ENCODE data around the gene SKIC8. TPM values are rescaled to one million over a fixed set of nuclear protein-coding genes. Genes with fewer than 3 reads are reported as not detected.

Gene SKIC8
- total and polyA plus RNA-seq, 4 experiments from 2014 or later = 43.6 to 145 (median 61.6) TPM

DNA sequence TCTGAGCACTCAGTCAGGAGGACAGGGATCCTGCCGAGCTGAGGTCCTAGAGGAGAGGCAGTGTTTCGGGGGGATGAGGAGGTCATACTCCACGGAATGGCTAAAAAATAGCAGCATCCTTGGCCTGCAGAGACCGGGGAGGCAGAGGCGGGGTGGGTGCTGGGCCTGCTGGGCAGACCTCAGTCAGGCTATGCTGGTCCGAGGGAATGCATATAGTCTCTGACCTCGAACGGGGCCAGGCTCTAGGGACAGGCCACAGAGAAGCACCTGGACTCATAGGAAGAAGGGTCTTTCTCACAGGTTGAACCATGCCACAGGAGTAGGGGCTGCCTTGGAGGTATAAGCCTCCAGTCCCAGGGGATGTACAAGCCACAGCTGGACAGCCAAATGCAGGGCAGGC, 14.0 kb upstream of the SKIC8 start:
- intact Hi-C loops (cut with micrococcal nuclease) = no loop called here
- ChIA-PET POLR2A (ENCODE audit: partially characterized antibody) (no interaction called here), CTCF (ENCODE audit: partially characterized antibody) (no interaction called here)
- no peak for DNase-seq
- no peak overlapping the region for H3K27ac ChIP-seq (ENCODE audit: low read depth, low read length)
- Mint-ChIP-seq H3K27ac (no peak overlapping the region), H3K4me1 (no peaks in the 10 kb centered on the region), H3K36me3 (no peaks in the 10 kb centered on the region), H3K9me3 (no peaks in the 10 kb centered on the region), H3K4me3 (no peak overlapping the region), H3K27me3 (peaks cover 5 to 13% of the 10 kb centered on the region in 2 donors)
- no peaks in the 10 kb centered on the region for H3K4me1 ChIP-seq (ENCODE audit: insufficient read depth, low read length)
- H3K36me3 ChIP-seq (ENCODE audit: insufficient read depth, low read length) = no peaks in the 10 kb centered on the region
- H3K4me3 ChIP-seq (ENCODE audit: low read length in 2 of 2) = no peak overlapping the region
- H3K9me3 ChIP-seq (ENCODE audit: control insufficient read depth in 1 of 2, low read length in 2 of 2) = no peaks in the 10 kb centered on the region
- H3K27me3 ChIP-seq (ENCODE audit: insufficient read depth, low read length) = no peaks in the 10 kb centered on the region

DNA sequence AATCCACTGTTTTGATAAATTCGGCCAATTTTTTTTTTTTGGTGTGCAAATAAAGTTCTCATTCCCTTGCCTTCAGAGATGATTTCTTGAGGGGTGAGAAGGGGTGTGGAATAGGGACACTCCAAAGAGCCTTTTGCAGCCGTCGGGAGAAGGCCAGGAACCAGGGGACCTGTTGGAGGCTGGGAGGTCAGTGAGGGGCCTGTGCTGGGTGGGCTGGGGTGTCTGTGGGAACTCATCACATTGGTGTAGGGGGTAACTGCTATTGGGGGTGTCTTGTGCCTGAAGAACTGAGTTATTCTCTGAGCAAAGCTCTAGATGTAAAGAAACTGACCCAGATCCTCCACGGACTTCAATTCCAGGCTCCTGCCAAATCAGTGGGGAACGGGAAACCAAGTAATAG, 13.5 kb upstream of the SKIC8 start:
- CTCF ChIA-PET (ENCODE audit: partially characterized antibody) = interaction anchor here (1.2 to 1.6 kb wide), 2 partner anchors 14 to 111 kb away, joined by 3 to 4 read pairs; partner anchors contain the start of gene SKIC8
- no peaks in the 10 kb centered on the region for H3K36me3 Mint-ChIP-seq
- no peaks in the 10 kb centered on the region for H3K36me3 ChIP-seq (ENCODE audit: insufficient read depth, low read length)
- H3K9me3 ChIP-seq (ENCODE audit: control insufficient read depth in 1 of 2, low read length in 2 of 2) = no peaks in the 10 kb centered on the region
- intact Hi-C loops (cut with micrococcal nuclease) = no loop called here
- POLR2A ChIA-PET (ENCODE audit: partially characterized antibody) = interaction anchor here (2.4 kb wide), 1 partner anchor 14 kb away, joined by 13 read pairs; the partner anchor contains the start of gene SKIC8
- no peaks in the 10 kb centered on the region for H3K4me1 ChIP-seq (ENCODE audit: insufficient read depth, low read length)
- H3K4me3 ChIP-seq (ENCODE audit: low read length in 2 of 2) = no peak overlapping the region
- H3K27me3 ChIP-seq (ENCODE audit: insufficient read depth, low read length) = no peaks in the 10 kb centered on the region
- DNase-seq = no peak
- no peak overlapping the region for H3K4me3 Mint-ChIP-seq
- no peaks in the 10 kb centered on the region for H3K4me1 Mint-ChIP-seq
- no peak overlapping the region for H3K27ac ChIP-seq (ENCODE audit: low read depth, low read length)
- peaks cover 8 to 13% of the 10 kb centered on the region in 2 donors for H3K27me3 Mint-ChIP-seq
- H3K27ac Mint-ChIP-seq = no peak overlapping the region
- no peaks in the 10 kb centered on the region for H3K9me3 Mint-ChIP-seq

DNA sequence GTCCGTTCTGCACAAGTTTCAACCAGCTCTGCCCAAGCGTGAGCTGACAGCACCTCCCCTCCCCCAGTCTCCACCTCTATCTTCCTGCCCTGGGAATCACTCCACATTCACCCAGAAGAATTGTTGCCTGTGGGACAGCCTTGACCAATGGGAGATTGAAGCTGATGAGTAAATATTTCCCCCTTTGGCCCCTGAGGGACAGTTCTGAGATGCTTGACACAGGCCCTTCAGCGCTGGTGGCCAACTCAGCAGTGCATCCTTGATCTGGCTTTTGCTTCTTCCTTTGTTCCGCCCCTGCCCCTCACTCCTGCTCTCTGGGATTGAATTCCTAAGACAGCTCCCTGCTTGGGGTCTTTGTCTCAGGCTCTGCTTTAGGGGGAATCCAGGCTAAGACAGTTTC, 13.1 kb upstream of the SKIC8 start:
- no peak for DNase-seq
- Histone ChIP-seq H3K27ac (ENCODE audit: low read depth, low read length) (no peak overlapping the region), H3K4me3 (ENCODE audit: low read length in 2 of 2) (no peak overlapping the region), H3K27me3 (ENCODE audit: insufficient read depth, low read length) (no peaks in the 10 kb centered on the region), H3K4me1 (ENCODE audit: insufficient read depth, low read length) (no peaks in the 10 kb centered on the region), H3K36me3 (ENCODE audit: insufficient read depth, low read length) (no peaks in the 10 kb centered on the region), H3K9me3 (ENCODE audit: control insufficient read depth in 1 of 2, low read length in 2 of 2) (no peaks in the 10 kb centered on the region)
- Mint-ChIP-seq H3K27me3 (peaks cover 10 to 13% of the 10 kb centered on the region in 2 donors), H3K9me3 (no peaks in the 10 kb centered on the region), H3K36me3 (no peaks in the 10 kb centered on the region), H3K4me1 (no peaks in the 10 kb centered on the region), H3K27ac (no peak overlapping the region), H3K4me3 (no peak overlapping the region)
- ChIA-PET POLR2A (ENCODE audit: partially characterized antibody) (interaction anchor here (2.4 kb wide), 1 partner anchor 13 kb away, joined by 13 read pairs; the partner anchor contains the start of gene SKIC8), CTCF (ENCODE audit: partially characterized antibody) (interaction anchor here (1.1 to 1.6 kb wide), 3 partner anchors 13 to 112 kb away, joined by 3 to 4 read pairs (median 4); partner anchors contain the start of gene SKIC8)
- intact Hi-C loops (cut with micrococcal nuclease) = no loop called here

- Mint-ChIP-seq H3K36me3 (no peaks in the 10 kb centered on the region), H3K4me3 (no peak overlapping the region), H3K4me1 (no peaks in the 10 kb centered on the region), H3K27me3 (peaks cover 10 to 13% of the 10 kb centered on the region in 2 donors), H3K27ac (no peak overlapping the region), H3K9me3 (no peaks in the 10 kb centered on the region)
- CTCF ChIA-PET (ENCODE audit: partially characterized antibody) = interaction anchor here (1.1 to 1.6 kb wide), 3 partner anchors 12 to 111 kb away, joined by 3 to 4 read pairs (median 4); partner anchors contain the start of gene SKIC8
- Histone ChIP-seq H3K27me3 (ENCODE audit: insufficient read depth, low read length) (no peaks in the 10 kb centered on the region), H3K36me3 (ENCODE audit: insufficient read depth, low read length) (no peaks in the 10 kb centered on the region), H3K4me1 (ENCODE audit: insufficient read depth, low read length) (no peaks in the 10 kb centered on the region), H3K27ac (ENCODE audit: low read depth, low read length) (no peak overlapping the region), H3K9me3 (ENCODE audit: control insufficient read depth in 1 of 2, low read length in 2 of 2) (no peaks in the 10 kb centered on the region), H3K4me3 (ENCODE audit: low read length in 2 of 2) (no peak overlapping the region)
- DNase-seq = no peak
- intact Hi-C loops (cut with micrococcal nuclease) = no loop called here
- POLR2A ChIA-PET (ENCODE audit: partially characterized antibody) = interaction anchor here (2.4 kb wide), 1 partner anchor 12 kb away, joined by 13 read pairs; the partner anchor contains the start of gene SKIC8
Observed at GRCh38 chr15:78311292-78311691, 11.9 kb upstream of the SKIC8 start.

DNA sequence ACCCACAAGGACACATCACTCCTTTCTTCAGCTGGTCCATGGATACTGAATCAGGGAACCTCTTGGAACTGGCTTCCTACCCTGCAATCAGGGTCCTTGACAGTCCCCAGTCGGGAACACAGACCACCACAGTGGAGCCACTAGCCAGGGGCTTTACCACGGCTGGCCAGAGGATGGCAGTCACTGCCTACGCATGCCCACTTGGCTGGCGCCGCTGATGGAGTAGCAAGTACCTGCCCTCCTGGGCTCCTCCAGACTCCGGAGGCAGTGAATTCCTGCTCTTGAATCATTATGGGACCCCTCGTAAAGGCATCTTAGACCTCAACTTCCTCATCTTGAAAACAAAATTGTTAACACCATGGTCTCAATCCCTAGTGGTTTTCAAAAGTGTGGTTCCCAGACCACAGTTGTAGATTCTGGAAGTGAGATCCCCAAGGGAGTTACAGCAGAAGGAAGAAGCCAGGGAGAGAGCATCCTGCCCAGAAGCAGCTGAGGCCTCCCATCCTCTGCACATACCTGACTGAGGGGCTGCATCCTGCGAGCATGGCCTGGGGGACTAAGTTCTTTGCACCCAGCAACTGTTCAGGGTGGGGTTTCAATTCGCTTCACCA, 9.1 kb upstream of the SKIC8 start:
- ChIA-PET CTCF (ENCODE audit: partially characterized antibody) (interaction anchor here (1.6 kb wide), 1 partner anchor 114 kb away, joined by 5 read pairs; no protein-coding TSS in a partner anchor), POLR2A (ENCODE audit: partially characterized antibody) (no interaction called here)
- H3K4me3 Mint-ChIP-seq = no peak overlapping the region
- Histone ChIP-seq H3K27ac (ENCODE audit: low read depth, low read length) (no peak overlapping the region), H3K4me3 (ENCODE audit: low read length in 2 of 2) (no peak overlapping the region), H3K36me3 (ENCODE audit: insufficient read depth, low read length) (no peaks in the 10 kb centered on the region), H3K4me1 (ENCODE audit: insufficient read depth, low read length) (no peaks in the 10 kb centered on the region), H3K27me3 (ENCODE audit: insufficient read depth, low read length) (no peaks in the 10 kb centered on the region), H3K9me3 (ENCODE audit: control insufficient read depth in 1 of 2, low read length in 2 of 2) (no peaks in the 10 kb centered on the region)
- H3K27ac Mint-ChIP-seq = no peak overlapping the region
- no peaks in the 10 kb centered on the region for H3K4me1 Mint-ChIP-seq
- DNase-seq = peak in 4 of 5 donors; percentile 6 to 12 (median 10)
- peaks cover 10 to 13% of the 10 kb centered on the region in 2 donors for H3K27me3 Mint-ChIP-seq
- intact Hi-C loops (cut with micrococcal nuclease) = loop anchor here (1.0 kb wide), 1 partner anchor 115 kb away; no protein-coding TSS in a partner anchor
- H3K36me3 Mint-ChIP-seq = no peaks in the 10 kb centered on the region
- H3K9me3 Mint-ChIP-seq = no peaks in the 10 kb centered on the region

GRCh38 chr15:78307976-78308375, 8.6 kb upstream of the SKIC8 start:
- H3K4me3 ChIP-seq (ENCODE audit: low read length in 2 of 2) = no peak overlapping the region
- no peaks in the 10 kb centered on the region for H3K4me1 ChIP-seq (ENCODE audit: insufficient read depth, low read length)
- Mint-ChIP-seq H3K27me3 (peaks cover 10% of the 10 kb centered on the region in 2 donors), H3K4me3 (no peak overlapping the region), H3K4me1 (no peaks in the 10 kb centered on the region), H3K9me3 (no peaks in the 10 kb centered on the region), H3K36me3 (no peaks in the 10 kb centered on the region), H3K27ac (no peak overlapping the region)
- CTCF ChIA-PET (ENCODE audit: partially characterized antibody) = interaction anchor here (1.6 kb wide), 1 partner anchor 115 kb away, joined by 5 read pairs; no protein-coding TSS in a partner anchor
- H3K27me3 ChIP-seq (ENCODE audit: insufficient read depth, low read length) = no peaks in the 10 kb centered on the region
- POLR2A ChIA-PET (ENCODE audit: partially characterized antibody) = no interaction called here
- H3K9me3 ChIP-seq (ENCODE audit: control insufficient read depth in 1 of 2, low read length in 2 of 2) = no peaks in the 10 kb centered on the region
- no peaks in the 10 kb centered on the region for H3K36me3 ChIP-seq (ENCODE audit: insufficient read depth, low read length)
- intact Hi-C loops (cut with micrococcal nuclease) = loop anchor here (1.0 kb wide), 1 partner anchor 115 kb away; no protein-coding TSS in a partner anchor
- H3K27ac ChIP-seq (ENCODE audit: low read depth, low read length) = no peak overlapping the region
- no peak for DNase-seq

DNA sequence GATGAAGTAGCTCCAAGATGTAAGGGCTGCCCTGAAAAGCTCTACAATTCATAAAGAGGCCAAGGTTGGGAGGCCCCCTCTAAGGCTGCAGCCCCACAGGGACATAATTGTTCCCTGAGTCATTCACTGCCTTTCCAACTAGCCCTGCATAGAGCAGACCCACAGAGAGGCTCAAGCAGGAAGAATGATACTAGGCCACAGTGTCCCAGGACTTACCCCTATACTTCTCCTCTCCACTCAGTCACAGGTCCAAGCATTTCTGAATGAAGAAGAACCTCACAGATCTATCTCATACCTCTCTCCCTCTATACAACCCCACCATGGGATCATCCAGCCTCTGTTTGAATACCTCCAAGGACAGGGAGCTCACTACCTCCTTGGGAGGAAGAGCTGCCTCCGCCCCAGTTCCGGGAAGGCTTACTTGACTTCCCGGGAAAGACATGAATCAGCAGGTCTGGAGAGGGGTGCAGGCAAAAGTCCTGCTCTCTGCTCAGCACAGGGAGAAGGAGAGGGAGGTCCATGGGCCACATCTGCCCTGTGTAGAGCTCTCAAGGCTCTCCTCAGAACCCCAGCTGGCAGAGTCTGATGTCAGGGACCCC, 6.9 kb upstream of the SKIC8 start:
- Mint-ChIP-seq H3K9me3 (no peaks in the 10 kb centered on the region), H3K36me3 (no peaks in the 10 kb centered on the region), H3K27ac (peak overlapping the region in 1 of 7 donors; percentile 60), H3K27me3 (peaks cover 4 to 7% of the 10 kb centered on the region in 2 donors), H3K4me1 (peaks cover 0 to 5% (median 2%) of the 10 kb centered on the region in 4 donors), H3K4me3 (no peak overlapping the region)
- H3K27me3 ChIP-seq (ENCODE audit: insufficient read depth, low read length) = no peaks in the 10 kb centered on the region
- H3K4me3 ChIP-seq (ENCODE audit: low read length in 2 of 2) = no peak overlapping the region
- no peaks in the 10 kb centered on the region for H3K36me3 ChIP-seq (ENCODE audit: insufficient read depth, low read length)
- ChIA-PET CTCF (ENCODE audit: partially characterized antibody) (interaction anchor here (1.6 kb wide), 1 partner anchor 117 kb away, joined by 4 read pairs; no protein-coding TSS in a partner anchor), POLR2A (ENCODE audit: partially characterized antibody) (no interaction called here)
- no peak for DNase-seq
- no peaks in the 10 kb centered on the region for H3K9me3 ChIP-seq (ENCODE audit: control insufficient read depth in 1 of 2, low read length in 2 of 2)
- H3K4me1 ChIP-seq (ENCODE audit: insufficient read depth, low read length) = no peaks in the 10 kb centered on the region
- intact Hi-C loops (cut with micrococcal nuclease) = no loop called here
- no peak overlapping the region for H3K27ac ChIP-seq (ENCODE audit: low read depth, low read length)

Measured in CD4-positive, alpha-beta memory T cell (primary cell).